GM23338 (cell line): ENCODE results near the gene RAI14. TPM values are rescaled to one million over a fixed set of nuclear protein-coding genes. Genes with fewer than 3 reads are reported as not detected.

ENCODE experiments used
- ATAC-seq: fragments of 200-7000 bp; cut with Tn5 transposase; 3 replicates; pipeline ENCODE4 v1.9.1; 2020
- DNase-seq: peaks from one replicate; pipeline ENCODE4 v3.0.0-alpha.2; 2015; ENCODE audit warnings: low spot score
- H2AFZ ChIP-seq: fragments of 200-600 bp; sonication (generic); 2 replicates; pipeline ENCODE4 v1.8.0; 2016; ENCODE audit warnings: antibody characterized with exemption, mild to moderate bottlenecking, moderate library complexity
- H3F3A ChIP-seq: fragments of 200-600 bp; sonication (generic); replicated peaks from 2 replicates; pipeline ENCODE4 v1.8.0; 2017; ENCODE audit warnings: antibody characterized with exemption, mixed run types, low read depth
- H3K27ac ChIP-seq: fragments of 200-600 bp; sonication (generic); 2 replicates; pipeline ENCODE4 v1.6.1; 2016; ENCODE audit warnings: low read depth
- H3K27me3 ChIP-seq: fragments of 200-600 bp; sonication (generic); 2 replicates; pipeline ENCODE4 v1.8.0; 2016; ENCODE audit warnings: mild to moderate bottlenecking, mixed run types, moderate library complexity; ENCODE audit not compliant: insufficient read depth
- H3K36me3 ChIP-seq: fragments of 200-600 bp; sonication (generic); 2 replicates; pipeline ENCODE4 v1.8.0; 2016; ENCODE audit warnings: mild to moderate bottlenecking; ENCODE audit not compliant: insufficient read depth
- H3K4me1 ChIP-seq: fragments of 200-600 bp; sonication (generic); 2 replicates; pipeline ENCODE4 v1.8.0; 2016; ENCODE audit warnings: mild to moderate bottlenecking, moderate library complexity; ENCODE audit not compliant: insufficient read depth
- H3K4me2 ChIP-seq: fragments of 200-600 bp; sonication (generic); 2 replicates; pipeline ENCODE4 v1.7.1; 2017; ENCODE audit warnings: mixed run types
- H3K4me3 ChIP-seq: fragments of 200-600 bp; sonication (generic); 2 replicates; pipeline ENCODE4 v1.6.1; 2016; ENCODE audit warnings: mixed run types
- H3K79me2 ChIP-seq: fragments of 200-600 bp; sonication (generic); replicated peaks from 2 replicates; pipeline ENCODE4 v1.8.0; 2017; ENCODE audit warnings: mild to moderate bottlenecking; ENCODE audit not compliant: insufficient read depth
- H3K9me2 ChIP-seq: fragments of 200-600 bp; sonication (generic); 2 replicates; pipeline ENCODE4 v1.8.0; 2017; ENCODE audit not compliant: insufficient read depth
- H4K20me1 ChIP-seq: fragments of 200-600 bp; sonication (generic); replicated peaks from 2 replicates; pipeline ENCODE4 v1.8.0; 2017; ENCODE audit warnings: mild to moderate bottlenecking; ENCODE audit not compliant: insufficient read depth
- H3K27ac Mint-ChIP-seq: 2 replicates; pipeline ENCODE4 v1.8.0; 2020; ENCODE audit warnings: inconsistent platforms, mild to moderate bottlenecking, moderate library complexity, mixed read lengths
- H3K27me3 Mint-ChIP-seq: 3 replicates; pipeline ENCODE4 v1.8.0; 2022; ENCODE audit warnings: low read depth, mild to moderate bottlenecking, moderate library complexity, mixed read lengths, inconsistent platforms; ENCODE audit not compliant: insufficient read depth, poor library complexity
- H3K36me3 Mint-ChIP-seq: 3 replicates; pipeline ENCODE4 v1.8.0; 2021; ENCODE audit warnings: low read depth, mild to moderate bottlenecking, inconsistent platforms, moderate library complexity, mixed read lengths
- H3K4me1 Mint-ChIP-seq: 3 replicates; pipeline ENCODE4 v1.8.0; 2020; ENCODE audit warnings: mild to moderate bottlenecking, inconsistent platforms, mixed read lengths
- H3K4me3 Mint-ChIP-seq: 3 replicates; pipeline ENCODE4 v1.8.0; 2021; ENCODE audit warnings: moderate library complexity, mild to moderate bottlenecking, inconsistent platforms, mixed read lengths
- H3K9me3 Mint-ChIP-seq: 3 replicates; pipeline ENCODE4 v1.8.0; 2020; ENCODE audit warnings: moderate library complexity, mild to moderate bottlenecking, inconsistent platforms, mixed read lengths
- CREB1 ChIP-seq: fragments of 250-450 bp; sonication (Bioruptor Pico); IDR thresholded peaks from 2 replicates; pipeline ENCODE4 v1.5.0; 2020; ENCODE audit warnings: low read depth, mild to moderate bottlenecking, moderate library complexity
- CTCF ChIP-seq, 2 experiments: fragments of 200-600 bp in 1 of 2; sonication (generic) in 1 of 2; conservative IDR thresholded peaks; 2 replicates each; pipeline versions ENCODE4 v1.5.1 to v1.6.1; 2016 to 2017; ENCODE audit warnings: antibody characterized with exemption in 2 of 2, low read depth in 2 of 2, mild to moderate bottlenecking in 2 of 2, moderate library complexity in 1 of 2
- EZH2 ChIP-seq: fragments of 200-600 bp; sonication (generic); IDR thresholded peaks from one replicate; pipeline ENCODE4 v1.8.0; 2017; ENCODE audit warnings: antibody characterized with exemption, mild to moderate bottlenecking, low read depth; ENCODE audit not compliant: unreplicated experiment
- EZH2phosphoT487 ChIP-seq: fragments of 200-600 bp; sonication (generic); IDR thresholded peaks from one replicate; pipeline ENCODE4 v1.8.1; 2018; ENCODE audit warnings: antibody characterized with exemption; ENCODE audit not compliant: unreplicated experiment
- JUNB ChIP-seq: IDR thresholded peaks from one replicate; pipeline ENCODE4 v1.6.1; 2016; ENCODE audit warnings: antibody characterized with exemption; ENCODE audit not compliant: unreplicated experiment
- NANOG ChIP-seq: IDR thresholded peaks from 2 replicates; pipeline ENCODE4 v1.6.1; 2016; ENCODE audit warnings: antibody characterized with exemption, borderline replicate concordance
- POLR2AphosphoS5 ChIP-seq: IDR thresholded peaks from 2 replicates; pipeline ENCODE4 v1.6.1; 2016; ENCODE audit warnings: antibody characterized with exemption, low read depth
- STAT1 ChIP-seq: IDR thresholded peaks from one replicate; pipeline ENCODE4 v1.6.1; 2016; ENCODE audit warnings: antibody characterized with exemption; ENCODE audit not compliant: unreplicated experiment
- ZNF114 ChIP-seq: fragments of 250-450 bp; sonication (Bioruptor Pico); IDR thresholded peaks from 2 replicates; pipeline ENCODE4 v1.5.0; 2020; ENCODE audit warnings: mild to moderate bottlenecking, moderate library complexity
- ZNF331 ChIP-seq: fragments of 250-450 bp; sonication (Bioruptor Pico); IDR thresholded peaks from 2 replicates; pipeline ENCODE4 v1.5.0; 2020; ENCODE audit warnings: low read depth, mild to moderate bottlenecking, moderate library complexity
- ZNF462 ChIP-seq: fragments of 250-450 bp; sonication (Bioruptor Pico); IDR thresholded peaks from 2 replicates; pipeline ENCODE4 v1.5.0; 2020; ENCODE audit warnings: mild to moderate bottlenecking, moderate library complexity
- polyA plus RNA-seq: library from polyadenylated mRNA; unstranded; fragments of >200 nt; fragmentation: Nextera tagmentation; extraction: Ambion mirVana; gene quantifications from 2 replicates; pipeline ENCODE4 v1.2.1, GENCODE V29; 2016
- total RNA-seq: library from RNA; depleted of rRNA; stranded (reverse); fragments of >200 nt; shearing (Covaris generic); gene quantifications from 2 replicates; pipeline ENCODE4 v1.2.3, GENCODE V29; 2014
- TF ChIP-seq, protein P1 (sequence below): IDR thresholded peaks from one replicate; pipeline ENCODE4 v1.6.1; 2018; ENCODE audit warnings: antibody characterized with exemption; ENCODE audit not compliant: unreplicated experiment
- TF ChIP-seq, protein P2 (sequence below): IDR thresholded peaks from 2 replicates; pipeline ENCODE4 v1.6.1; 2016; ENCODE audit warnings: antibody characterized with exemption

Gene RAI14
- total and polyA plus RNA-seq, 2 experiments from 2014 or later: 58.8 to 95.8 TPM

- H3K4me3 Mint-ChIP-seq: no peak overlapping the region
- Histone ChIP-seq H2AFZ (no peak overlapping the region), H3K4me3 (no peak overlapping the region), H3K9me2 (no peaks in the 10 kb centered on the region), H3K79me2 (peaks cover 100% of the 10 kb centered on the region), H3K4me1 (peaks cover 49% of the 10 kb centered on the region), H3K27me3 (no peaks in the 10 kb centered on the region), H3K4me2 (no peak overlapping the region), H4K20me1 (peaks cover 82% of the 10 kb centered on the region), H3K36me3 (no peaks in the 10 kb centered on the region; the same call in 1 of the 2 replicates), H3K27ac (no peak overlapping the region; the same call in 1 of the 2 replicates), H3F3A (no peaks in the 10 kb centered on the region)
- H3K36me3 Mint-ChIP-seq: peaks cover 20% of the 10 kb centered on the region; the same call in 2 of the 3 replicates
- peaks cover 6% of the 10 kb centered on the region for H3K27me3 Mint-ChIP-seq
- no peak overlapping the region for H3K27ac Mint-ChIP-seq
- TF ChIP-seq EZH2 (no peak), NANOG (no peak), POLR2AphosphoS5 (no peak), CTCF (conservative IDR thresholded peaks at IDR 0.05; ENCODE audit: low read depth in 2 of 2) (no peak), ZNF462 (CRISPR knock-in tag) (no peak), ZNF331 (CRISPR knock-in tag) (no peak), JUNB (no peak), ZNF114 (CRISPR knock-in tag) (no peak), STAT1 (no peak), EZH2phosphoT487 (no peak), CREB1 (CRISPR knock-in tag) (no peak)
- TF ChIP-seq, protein P1, sequence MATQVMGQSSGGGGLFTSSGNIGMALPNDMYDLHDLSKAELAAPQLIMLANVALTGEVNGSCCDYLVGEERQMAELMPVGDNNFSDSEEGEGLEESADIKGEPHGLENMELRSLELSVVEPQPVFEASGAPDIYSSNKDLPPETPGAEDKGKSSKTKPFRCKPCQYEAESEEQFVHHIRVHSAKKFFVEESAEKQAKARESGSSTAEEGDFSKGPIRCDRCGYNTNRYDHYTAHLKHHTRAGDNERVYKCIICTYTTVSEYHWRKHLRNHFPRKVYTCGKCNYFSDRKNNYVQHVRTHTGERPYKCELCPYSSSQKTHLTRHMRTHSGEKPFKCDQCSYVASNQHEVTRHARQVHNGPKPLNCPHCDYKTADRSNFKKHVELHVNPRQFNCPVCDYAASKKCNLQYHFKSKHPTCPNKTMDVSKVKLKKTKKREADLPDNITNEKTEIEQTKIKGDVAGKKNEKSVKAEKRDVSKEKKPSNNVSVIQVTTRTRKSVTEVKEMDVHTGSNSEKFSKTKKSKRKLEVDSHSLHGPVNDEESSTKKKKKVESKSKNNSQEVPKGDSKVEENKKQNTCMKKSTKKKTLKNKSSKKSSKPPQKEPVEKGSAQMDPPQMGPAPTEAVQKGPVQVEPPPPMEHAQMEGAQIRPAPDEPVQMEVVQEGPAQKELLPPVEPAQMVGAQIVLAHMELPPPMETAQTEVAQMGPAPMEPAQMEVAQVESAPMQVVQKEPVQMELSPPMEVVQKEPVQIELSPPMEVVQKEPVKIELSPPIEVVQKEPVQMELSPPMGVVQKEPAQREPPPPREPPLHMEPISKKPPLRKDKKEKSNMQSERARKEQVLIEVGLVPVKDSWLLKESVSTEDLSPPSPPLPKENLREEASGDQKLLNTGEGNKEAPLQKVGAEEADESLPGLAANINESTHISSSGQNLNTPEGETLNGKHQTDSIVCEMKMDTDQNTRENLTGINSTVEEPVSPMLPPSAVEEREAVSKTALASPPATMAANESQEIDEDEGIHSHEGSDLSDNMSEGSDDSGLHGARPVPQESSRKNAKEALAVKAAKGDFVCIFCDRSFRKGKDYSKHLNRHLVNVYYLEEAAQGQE: no peak
- TF ChIP-seq, protein P2, sequence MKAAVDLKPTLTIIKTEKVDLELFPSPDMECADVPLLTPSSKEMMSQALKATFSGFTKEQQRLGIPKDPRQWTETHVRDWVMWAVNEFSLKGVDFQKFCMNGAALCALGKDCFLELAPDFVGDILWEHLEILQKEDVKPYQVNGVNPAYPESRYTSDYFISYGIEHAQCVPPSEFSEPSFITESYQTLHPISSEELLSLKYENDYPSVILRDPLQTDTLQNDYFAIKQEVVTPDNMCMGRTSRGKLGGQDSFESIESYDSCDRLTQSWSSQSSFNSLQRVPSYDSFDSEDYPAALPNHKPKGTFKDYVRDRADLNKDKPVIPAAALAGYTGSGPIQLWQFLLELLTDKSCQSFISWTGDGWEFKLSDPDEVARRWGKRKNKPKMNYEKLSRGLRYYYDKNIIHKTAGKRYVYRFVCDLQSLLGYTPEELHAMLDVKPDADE: no peak
- no peak for ATAC-seq
- no peak for DNase-seq
- H3K9me3 Mint-ChIP-seq: no peaks in the 10 kb centered on the region
- peaks cover 48% of the 10 kb centered on the region for H3K4me1 Mint-ChIP-seq
Measured at GRCh38 chr5:34677428-34677827, 21.3 kb downstream of the RAI14 start.
